GM12874 (cell line): Measurements from ENCODE around the gene ACAN.

Source experiments
- CTCF ChIP-seq: IDR thresholded peaks from 2 replicates; pipeline ENCODE4 v1.5.1; 2011; ENCODE audit warnings: low read depth, mild to moderate bottlenecking, control low read depth, low read length, moderate library complexity; ENCODE audit not compliant: insufficient read depth

The ACAN gene

GRCh38 chr15:88791637-88792036 is 11.6 kb upstream of the ACAN start:
- no peak for TF ChIP-seq CTCF

- no peak for TF ChIP-seq CTCF
These were observed 10.6 kb upstream of the ACAN start for GRCh38 chr15:88792342-88793282.

- no peak for TF ChIP-seq CTCF
These were observed 9.2 kb upstream of the ACAN start for GRCh38 chr15:88794001-88794400.

- no peak for TF ChIP-seq CTCF
These were observed 5.4 kb upstream of the ACAN start for GRCh38 chr15:88797663-88798339.

- no peak for TF ChIP-seq CTCF
These were observed 3.9 kb upstream of the ACAN start for GRCh38 chr15:88799341-88799740.

GRCh38 chr15:88800026-88800425 is 3.2 kb upstream of the ACAN start:
- no peak for TF ChIP-seq CTCF

GRCh38 chr15:88800738-88801137 is 2.5 kb upstream of the ACAN start:
- no peak for TF ChIP-seq CTCF
